ENCODE data around the gene CIT.

DNA sequence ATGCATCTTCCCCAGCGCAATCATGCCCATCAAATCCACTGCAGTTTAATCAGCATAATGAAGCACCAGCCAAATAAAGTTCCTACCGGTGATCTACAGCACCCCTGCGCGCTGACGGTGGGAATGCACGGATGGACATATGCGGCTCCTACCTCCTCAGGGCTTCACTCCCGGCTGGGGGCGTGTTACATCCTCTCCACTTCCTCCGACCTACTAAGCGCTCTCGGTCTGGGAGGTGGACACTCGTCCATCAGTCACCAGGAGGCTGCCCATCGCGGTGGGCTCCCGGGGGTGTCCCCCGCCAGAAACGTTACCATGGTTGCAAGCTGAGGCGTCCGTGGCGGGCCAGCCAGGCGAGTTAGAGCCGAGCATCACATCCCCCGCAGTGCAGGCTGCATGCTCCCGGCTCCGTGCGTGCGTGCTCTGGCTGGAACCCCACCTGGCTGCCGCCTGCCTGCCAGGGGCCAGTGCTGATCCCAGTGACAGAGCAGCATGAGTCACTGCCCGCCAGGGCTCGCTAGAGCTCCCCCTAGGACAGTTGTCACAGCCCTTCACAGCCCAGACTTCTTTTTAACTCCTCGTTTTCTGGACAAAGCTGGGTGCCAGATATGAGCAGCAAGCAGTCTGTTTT is 73.0 kb downstream of the CIT start:
- TF ChIP-seq, protein P1, sequence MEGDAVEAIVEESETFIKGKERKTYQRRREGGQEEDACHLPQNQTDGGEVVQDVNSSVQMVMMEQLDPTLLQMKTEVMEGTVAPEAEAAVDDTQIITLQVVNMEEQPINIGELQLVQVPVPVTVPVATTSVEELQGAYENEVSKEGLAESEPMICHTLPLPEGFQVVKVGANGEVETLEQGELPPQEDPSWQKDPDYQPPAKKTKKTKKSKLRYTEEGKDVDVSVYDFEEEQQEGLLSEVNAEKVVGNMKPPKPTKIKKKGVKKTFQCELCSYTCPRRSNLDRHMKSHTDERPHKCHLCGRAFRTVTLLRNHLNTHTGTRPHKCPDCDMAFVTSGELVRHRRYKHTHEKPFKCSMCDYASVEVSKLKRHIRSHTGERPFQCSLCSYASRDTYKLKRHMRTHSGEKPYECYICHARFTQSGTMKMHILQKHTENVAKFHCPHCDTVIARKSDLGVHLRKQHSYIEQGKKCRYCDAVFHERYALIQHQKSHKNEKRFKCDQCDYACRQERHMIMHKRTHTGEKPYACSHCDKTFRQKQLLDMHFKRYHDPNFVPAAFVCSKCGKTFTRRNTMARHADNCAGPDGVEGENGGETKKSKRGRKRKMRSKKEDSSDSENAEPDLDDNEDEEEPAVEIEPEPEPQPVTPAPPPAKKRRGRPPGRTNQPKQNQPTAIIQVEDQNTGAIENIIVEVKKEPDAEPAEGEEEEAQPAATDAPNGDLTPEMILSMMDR (IDR thresholded peaks at IDR 0.05): no peak
- TF ChIP-seq POLR2AphosphoS5 (IDR thresholded peaks at IDR 0.05) (no peak), POLR2A (IDR thresholded peaks at IDR 0.05) (no peak)

Data from sigmoid colon (tissue), 4 donors.